Measurements from ENCODE around the gene SULT1A1.

The SULT1A1 gene

GRCh38 chr16:28592511-28592910 lies 17.3 kb downstream of the SULT1A1 start:
- H3K36me3 ChIP-seq (ENCODE audit: control insufficient read depth in 2 of 2, insufficient read depth in 1 of 2, low read length in 2 of 2): peaks cover 0 to 27% of the 10 kb centered on the region in 2 experiments; a peak in 1 of 3 replicates
- TF ChIP-seq ZNF658 (tag by site-specific recombination; IDR thresholded peaks at IDR 0.05): no peak
- no peak for TF ChIP-seq PRDM2 (tag by site-specific recombination; IDR thresholded peaks at IDR 0.05; ENCODE audit: borderline replicate concordance)
- TF ChIP-seq, protein P1, sequence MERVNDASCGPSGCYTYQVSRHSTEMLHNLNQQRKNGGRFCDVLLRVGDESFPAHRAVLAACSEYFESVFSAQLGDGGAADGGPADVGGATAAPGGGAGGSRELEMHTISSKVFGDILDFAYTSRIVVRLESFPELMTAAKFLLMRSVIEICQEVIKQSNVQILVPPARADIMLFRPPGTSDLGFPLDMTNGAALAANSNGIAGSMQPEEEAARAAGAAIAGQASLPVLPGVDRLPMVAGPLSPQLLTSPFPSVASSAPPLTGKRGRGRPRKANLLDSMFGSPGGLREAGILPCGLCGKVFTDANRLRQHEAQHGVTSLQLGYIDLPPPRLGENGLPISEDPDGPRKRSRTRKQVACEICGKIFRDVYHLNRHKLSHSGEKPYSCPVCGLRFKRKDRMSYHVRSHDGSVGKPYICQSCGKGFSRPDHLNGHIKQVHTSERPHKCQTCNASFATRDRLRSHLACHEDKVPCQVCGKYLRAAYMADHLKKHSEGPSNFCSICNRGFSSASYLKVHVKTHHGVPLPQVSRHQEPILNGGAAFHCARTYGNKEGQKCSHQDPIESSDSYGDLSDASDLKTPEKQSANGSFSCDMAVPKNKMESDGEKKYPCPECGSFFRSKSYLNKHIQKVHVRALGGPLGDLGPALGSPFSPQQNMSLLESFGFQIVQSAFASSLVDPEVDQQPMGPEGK (tag by site-specific recombination; IDR thresholded peaks at IDR 0.05): no peak
- TF ChIP-seq ZNF112 (tag by site-specific recombination; IDR thresholded peaks at IDR 0.05): no peak
- TF ChIP-seq REPIN1 (tag by site-specific recombination; IDR thresholded peaks at IDR 0.05; ENCODE audit: low read depth): no peak
- TF ChIP-seq, protein P2, sequence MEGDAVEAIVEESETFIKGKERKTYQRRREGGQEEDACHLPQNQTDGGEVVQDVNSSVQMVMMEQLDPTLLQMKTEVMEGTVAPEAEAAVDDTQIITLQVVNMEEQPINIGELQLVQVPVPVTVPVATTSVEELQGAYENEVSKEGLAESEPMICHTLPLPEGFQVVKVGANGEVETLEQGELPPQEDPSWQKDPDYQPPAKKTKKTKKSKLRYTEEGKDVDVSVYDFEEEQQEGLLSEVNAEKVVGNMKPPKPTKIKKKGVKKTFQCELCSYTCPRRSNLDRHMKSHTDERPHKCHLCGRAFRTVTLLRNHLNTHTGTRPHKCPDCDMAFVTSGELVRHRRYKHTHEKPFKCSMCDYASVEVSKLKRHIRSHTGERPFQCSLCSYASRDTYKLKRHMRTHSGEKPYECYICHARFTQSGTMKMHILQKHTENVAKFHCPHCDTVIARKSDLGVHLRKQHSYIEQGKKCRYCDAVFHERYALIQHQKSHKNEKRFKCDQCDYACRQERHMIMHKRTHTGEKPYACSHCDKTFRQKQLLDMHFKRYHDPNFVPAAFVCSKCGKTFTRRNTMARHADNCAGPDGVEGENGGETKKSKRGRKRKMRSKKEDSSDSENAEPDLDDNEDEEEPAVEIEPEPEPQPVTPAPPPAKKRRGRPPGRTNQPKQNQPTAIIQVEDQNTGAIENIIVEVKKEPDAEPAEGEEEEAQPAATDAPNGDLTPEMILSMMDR (tag by site-specific recombination; IDR thresholded peaks at IDR 0.05): no peak
- H3K4me3 ChIP-seq (ENCODE audit: low read depth, low read length): no peak overlapping the region
- no peaks in the 10 kb centered on the region for H3K4me1 ChIP-seq (ENCODE audit: control insufficient read depth, insufficient read depth, low read length)
- POLR2A ChIA-PET: interaction anchor here (0.6 kb wide), 1 partner anchor 303 kb away, joined by 5 read pairs; no protein-coding TSS in a partner anchor
- H3K27ac ChIP-seq (ENCODE audit: extremely low read depth, low read depth, low read length): no peak overlapping the region
- no peaks in the 10 kb centered on the region for H3K9me3 ChIP-seq (ENCODE audit: control insufficient read depth, insufficient read depth, low read depth, low read length)
- CTCF ChIA-PET: interaction anchor here (1.2 kb wide), 1 partner anchor 24 kb away, joined by 4 read pairs; no protein-coding TSS in a partner anchor

DNA sequence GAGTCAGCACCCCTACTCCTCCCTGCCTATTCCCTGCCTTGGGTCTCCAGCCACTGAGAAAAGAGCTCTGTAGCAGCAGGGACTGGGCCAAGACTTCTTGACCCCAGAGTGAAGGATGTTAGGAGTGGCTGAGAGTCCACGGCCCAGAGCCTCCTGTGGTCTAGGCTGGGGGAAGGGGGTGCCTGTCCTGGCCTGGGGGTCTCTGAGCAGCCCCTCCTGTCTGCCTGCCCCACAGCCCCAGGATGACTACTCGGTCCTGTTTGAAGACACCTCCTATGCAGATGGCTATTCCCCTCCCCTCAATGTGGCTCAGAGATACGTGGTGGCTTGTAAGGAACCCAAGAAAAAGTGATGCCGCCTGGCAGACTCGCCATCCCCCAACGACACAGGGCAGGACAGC lies 18.5 kb downstream of the SULT1A1 start:
- H3K4me1 ChIP-seq (ENCODE audit: control insufficient read depth, insufficient read depth, low read length): no peaks in the 10 kb centered on the region
- POLR2A ChIA-PET: interaction anchor here (0.6 kb wide), 1 partner anchor 18 kb away, joined by 3 read pairs; the partner anchor contains the start of gene SULT1A1
- H3K27ac ChIP-seq (ENCODE audit: extremely low read depth, low read depth, low read length): no peak overlapping the region
- CTCF ChIA-PET: interaction anchor here (0.6 kb wide), 1 partner anchor 313 kb away, joined by 3 read pairs; no protein-coding TSS in a partner anchor
- no peak overlapping the region for H3K4me3 ChIP-seq (ENCODE audit: low read depth, low read length)
- no peaks in the 10 kb centered on the region for H3K9me3 ChIP-seq (ENCODE audit: control insufficient read depth, insufficient read depth, low read depth, low read length)
- H3K36me3 ChIP-seq (ENCODE audit: control insufficient read depth in 2 of 2, insufficient read depth in 1 of 2, low read length in 2 of 2): peaks cover 0 to 29% of the 10 kb centered on the region in 2 experiments; a peak in 2 of 3 replicates
- no peak for TF ChIP-seq PRDM1 (tag by site-specific recombination; IDR thresholded peaks at IDR 0.05)
- TF ChIP-seq BCL6B (tag by site-specific recombination; IDR thresholded peaks at IDR 0.05): no peak
- TF ChIP-seq, protein P3, sequence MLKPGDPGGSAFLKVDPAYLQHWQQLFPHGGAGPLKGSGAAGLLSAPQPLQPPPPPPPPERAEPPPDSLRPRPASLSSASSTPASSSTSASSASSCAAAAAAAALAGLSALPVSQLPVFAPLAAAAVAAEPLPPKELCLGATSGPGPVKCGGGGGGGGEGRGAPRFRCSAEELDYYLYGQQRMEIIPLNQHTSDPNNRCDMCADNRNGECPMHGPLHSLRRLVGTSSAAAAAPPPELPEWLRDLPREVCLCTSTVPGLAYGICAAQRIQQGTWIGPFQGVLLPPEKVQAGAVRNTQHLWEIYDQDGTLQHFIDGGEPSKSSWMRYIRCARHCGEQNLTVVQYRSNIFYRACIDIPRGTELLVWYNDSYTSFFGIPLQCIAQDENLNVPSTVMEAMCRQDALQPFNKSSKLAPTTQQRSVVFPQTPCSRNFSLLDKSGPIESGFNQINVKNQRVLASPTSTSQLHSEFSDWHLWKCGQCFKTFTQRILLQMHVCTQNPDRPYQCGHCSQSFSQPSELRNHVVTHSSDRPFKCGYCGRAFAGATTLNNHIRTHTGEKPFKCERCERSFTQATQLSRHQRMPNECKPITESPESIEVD (tag by site-specific recombination; IDR thresholded peaks at IDR 0.05): no peak
- no peak for TF ChIP-seq ZNF76 (tag by site-specific recombination; IDR thresholded peaks at IDR 0.05; ENCODE audit: borderline replicate concordance, low read depth)
- TF ChIP-seq ZNF792 (tag by site-specific recombination; IDR thresholded peaks at IDR 0.05): no peak
- TF ChIP-seq ZNF645 (tag by site-specific recombination; IDR thresholded peaks at IDR 0.05): no peak
- TF ChIP-seq PRDM4 (tag by site-specific recombination; IDR thresholded peaks at IDR 0.05): no peak
- TF ChIP-seq ZEB2 (tag by site-specific recombination; IDR thresholded peaks at IDR 0.05): no peak
- TF ChIP-seq ZNF37A (tag by site-specific recombination; IDR thresholded peaks at IDR 0.05): no peak
- TF ChIP-seq SP7 (tag by site-specific recombination; IDR thresholded peaks at IDR 0.05): no peak
- no peak for TF ChIP-seq KLF10 (tag by site-specific recombination; IDR thresholded peaks at IDR 0.05)

Measured in HEK293 (cell line).